Peyer's patch (tissue), 4 donors: ENCODE measurements around the gene SLC24A4. TPM values are rescaled to one million over a fixed set of nuclear protein-coding genes. Genes with fewer than 3 reads are reported as not detected.

Experiments used
- DNase-seq, 3 donors: peaks; one replicate each; pipeline ENCODE4 v3.0.0-alpha.2; 2017 to 2019
- H3K27ac ChIP-seq, 4 donors: fragments of 200-600 bp; sonication (generic); one replicate each; pipeline ENCODE4 v1.5.1; 2016 to 2019
- H3K27me3 ChIP-seq, 2 donors: fragments of 200-600 bp; sonication (generic); one replicate each; pipeline ENCODE4 v1.5.1; 2019
- H3K36me3 ChIP-seq, 3 donors: fragments of 200-600 bp; sonication (generic); one replicate each; pipeline ENCODE4 v1.5.1; 2016 to 2019
- H3K4me1 ChIP-seq, 4 donors: fragments of 200-600 bp; sonication (generic); one replicate each; pipeline ENCODE4 v1.5.1; 2016 to 2019
- H3K4me3 ChIP-seq, 4 donors: fragments of 200-600 bp; sonication (generic); 1 replicate in 3 of 4; 2 replicates in 1 of 4; pipeline ENCODE4 v1.5.1; 2016 to 2019; ENCODE audit warnings: mild to moderate bottlenecking in 1 of 4
- H3K9me3 ChIP-seq, 4 donors: fragments of 200-600 bp; sonication (generic); one replicate each; pipeline ENCODE4 v1.5.1; 2016 to 2019; ENCODE audit warnings: mild to moderate bottlenecking in 1 of 4
- POLR2A ChIP-seq, 2 donors: fragments of 450-650 bp; IDR thresholded peaks; one replicate each; pipeline ENCODE4 v1.5.1; 2017; ENCODE audit warnings: antibody characterized with exemption in 2 of 2, mild to moderate bottlenecking in 2 of 2, moderate library complexity in 2 of 2
- total RNA-seq, 4 donors: library from RNA; depleted of rRNA; stranded (reverse); fragments of >200 nt; gene quantifications; one replicate each; pipeline ENCODE4 v1.1.0, GENCODE V29; 2016
- TF ChIP-seq, protein P1 (sequence below), 6 experiments: fragments of 450-650 bp in 4 of 6; fragments of 200-600 bp in 2 of 6; sonication (generic) in 1 of 6; IDR thresholded peaks; one replicate each; pipeline ENCODE4 v1.5.1; 2017 to 2019; ENCODE audit warnings: antibody characterized with exemption in 6 of 6, mild to moderate bottlenecking in 3 of 6, moderate library complexity in 1 of 6

Gene SLC24A4
- total RNA-seq, 4 donors from 2014 or later = 0.18 to 1.7 (median 0.54) TPM; not detected in 1

DNA sequence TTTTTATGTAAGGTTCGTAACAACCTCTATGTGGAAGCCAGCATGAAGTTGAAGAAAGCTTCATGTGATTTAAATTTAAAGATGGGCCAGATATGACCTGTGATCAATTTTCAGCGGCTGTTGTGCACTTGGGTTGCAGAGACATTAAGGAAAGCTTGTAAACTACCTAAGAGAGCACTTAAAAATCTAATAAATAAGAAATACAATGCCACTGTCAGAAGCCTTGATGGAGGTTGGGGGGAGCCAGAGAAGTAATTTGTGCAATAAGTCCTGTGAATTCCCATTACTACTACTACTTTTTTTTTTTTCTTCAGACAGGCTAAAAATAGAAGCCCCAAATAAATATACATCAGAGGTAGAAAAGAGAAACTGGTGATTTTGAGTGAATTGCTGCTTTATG, 30.3 kb upstream of the SLC24A4 start:
- Histone ChIP-seq H3K36me3 (no peaks in the 10 kb centered on the region), H3K27me3 (no peaks in the 10 kb centered on the region), H3K9me3 (no peaks in the 10 kb centered on the region), H3K27ac (no peak overlapping the region), H3K4me3 (no peak overlapping the region), H3K4me1 (no peaks in the 10 kb centered on the region)
- no peak for TF ChIP-seq POLR2A (IDR thresholded peaks at IDR 0.05)
- TF ChIP-seq, protein P1, sequence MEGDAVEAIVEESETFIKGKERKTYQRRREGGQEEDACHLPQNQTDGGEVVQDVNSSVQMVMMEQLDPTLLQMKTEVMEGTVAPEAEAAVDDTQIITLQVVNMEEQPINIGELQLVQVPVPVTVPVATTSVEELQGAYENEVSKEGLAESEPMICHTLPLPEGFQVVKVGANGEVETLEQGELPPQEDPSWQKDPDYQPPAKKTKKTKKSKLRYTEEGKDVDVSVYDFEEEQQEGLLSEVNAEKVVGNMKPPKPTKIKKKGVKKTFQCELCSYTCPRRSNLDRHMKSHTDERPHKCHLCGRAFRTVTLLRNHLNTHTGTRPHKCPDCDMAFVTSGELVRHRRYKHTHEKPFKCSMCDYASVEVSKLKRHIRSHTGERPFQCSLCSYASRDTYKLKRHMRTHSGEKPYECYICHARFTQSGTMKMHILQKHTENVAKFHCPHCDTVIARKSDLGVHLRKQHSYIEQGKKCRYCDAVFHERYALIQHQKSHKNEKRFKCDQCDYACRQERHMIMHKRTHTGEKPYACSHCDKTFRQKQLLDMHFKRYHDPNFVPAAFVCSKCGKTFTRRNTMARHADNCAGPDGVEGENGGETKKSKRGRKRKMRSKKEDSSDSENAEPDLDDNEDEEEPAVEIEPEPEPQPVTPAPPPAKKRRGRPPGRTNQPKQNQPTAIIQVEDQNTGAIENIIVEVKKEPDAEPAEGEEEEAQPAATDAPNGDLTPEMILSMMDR (IDR thresholded peaks at IDR 0.05) = no peak
- DNase-seq = no peak

DNA sequence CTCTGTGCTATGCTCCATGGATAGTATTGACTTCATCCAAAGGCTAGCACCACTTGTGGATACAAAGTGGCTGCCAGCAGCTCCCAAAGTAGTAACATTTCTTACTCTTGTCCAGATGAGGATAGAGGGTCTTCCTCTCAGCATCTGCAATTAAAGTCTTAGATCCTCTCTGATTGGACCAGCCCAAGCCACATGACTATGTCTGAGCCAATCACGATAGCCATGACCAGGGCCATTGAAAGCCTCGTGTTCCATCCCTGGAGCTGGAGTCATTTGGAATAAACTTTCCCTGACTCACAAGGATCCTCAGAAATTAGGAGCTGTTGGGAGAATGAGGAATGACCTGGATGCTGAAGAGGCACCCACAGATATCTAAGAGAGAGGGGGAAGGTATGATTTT, 28.5 kb upstream of the SLC24A4 start:
- Histone ChIP-seq H3K27me3 (no peaks in the 10 kb centered on the region), H3K36me3 (no peaks in the 10 kb centered on the region), H3K4me3 (no peak overlapping the region), H3K27ac (no peak overlapping the region), H3K4me1 (no peaks in the 10 kb centered on the region), H3K9me3 (no peaks in the 10 kb centered on the region)
- no peak for DNase-seq
- TF ChIP-seq, protein P1 (IDR thresholded peaks at IDR 0.05) = no peak
- TF ChIP-seq POLR2A (IDR thresholded peaks at IDR 0.05) = no peak

DNA sequence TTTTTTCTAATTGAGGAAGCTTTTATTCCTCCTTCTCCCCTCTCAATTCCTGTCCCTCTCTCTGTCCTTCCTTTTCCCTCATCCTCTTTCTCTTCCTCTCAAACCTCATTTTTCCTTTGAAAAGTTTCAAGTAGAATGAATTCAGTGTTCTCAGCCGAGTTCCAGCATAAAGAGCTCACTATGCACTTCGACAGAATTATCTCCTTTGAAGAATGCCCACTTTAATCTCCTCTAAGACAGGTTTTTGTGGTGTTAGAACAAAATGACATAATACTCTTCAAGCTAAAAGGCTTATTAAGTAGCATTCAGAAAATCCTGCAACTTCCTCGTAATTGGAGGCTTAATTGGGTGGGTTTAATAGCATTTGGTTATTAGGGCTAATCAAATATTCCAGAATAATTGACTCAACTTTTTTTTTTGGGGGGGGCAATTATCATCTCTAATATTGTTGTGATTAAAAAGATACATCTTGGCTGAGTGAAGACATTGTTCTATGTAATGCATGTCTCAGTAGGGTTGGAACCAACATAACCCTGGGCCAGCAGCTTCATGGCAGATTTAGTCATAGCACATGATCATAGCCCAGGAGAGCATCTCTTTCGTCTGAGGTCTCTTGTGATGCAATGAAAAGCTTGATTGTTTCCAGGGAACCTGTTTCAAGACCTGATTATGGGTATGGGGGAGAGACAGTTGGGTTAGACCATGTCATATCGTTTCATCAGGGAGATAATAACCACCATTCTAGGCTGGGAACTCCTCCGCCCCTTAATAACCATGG, 25.0 kb upstream of the SLC24A4 start:
- no peak for TF ChIP-seq POLR2A (IDR thresholded peaks at IDR 0.05)
- TF ChIP-seq, protein P1 (IDR thresholded peaks at IDR 0.05) = no peak
- H3K27ac ChIP-seq = no peak overlapping the region
- H3K4me3 ChIP-seq = no peak overlapping the region
- DNase-seq = no peak
- no peaks in the 10 kb centered on the region for H3K27me3 ChIP-seq
- no peaks in the 10 kb centered on the region for H3K9me3 ChIP-seq
- H3K4me1 ChIP-seq = no peaks in the 10 kb centered on the region
- H3K36me3 ChIP-seq = no peaks in the 10 kb centered on the region

DNA sequence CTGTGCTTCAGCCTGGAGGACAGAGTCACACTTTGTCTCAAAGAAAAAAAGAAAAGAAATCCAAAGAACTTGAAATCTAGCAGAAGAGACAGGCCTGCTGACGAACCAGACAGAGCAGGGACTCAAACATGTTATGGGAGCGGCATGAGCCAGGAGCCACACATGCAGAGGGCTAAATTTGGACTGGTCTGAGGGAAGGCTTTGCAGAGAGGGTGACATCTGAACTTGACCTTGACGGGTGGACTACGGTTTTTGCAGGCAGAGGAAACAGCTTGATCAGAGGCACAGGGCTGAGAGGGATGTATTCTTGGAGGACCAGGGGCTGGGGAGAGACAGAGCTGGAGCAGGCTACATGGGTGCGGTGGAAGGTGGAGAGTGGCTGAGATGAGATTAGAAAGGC, 20.5 kb upstream of the SLC24A4 start:
- Histone ChIP-seq H3K4me3 (no peak overlapping the region), H3K27me3 (no peaks in the 10 kb centered on the region), H3K36me3 (no peaks in the 10 kb centered on the region), H3K4me1 (no peaks in the 10 kb centered on the region), H3K9me3 (no peaks in the 10 kb centered on the region), H3K27ac (no peak overlapping the region)
- TF ChIP-seq POLR2A (IDR thresholded peaks at IDR 0.05) = no peak
- TF ChIP-seq, protein P1 (IDR thresholded peaks at IDR 0.05) = no peak
- DNase-seq = no peak

DNA sequence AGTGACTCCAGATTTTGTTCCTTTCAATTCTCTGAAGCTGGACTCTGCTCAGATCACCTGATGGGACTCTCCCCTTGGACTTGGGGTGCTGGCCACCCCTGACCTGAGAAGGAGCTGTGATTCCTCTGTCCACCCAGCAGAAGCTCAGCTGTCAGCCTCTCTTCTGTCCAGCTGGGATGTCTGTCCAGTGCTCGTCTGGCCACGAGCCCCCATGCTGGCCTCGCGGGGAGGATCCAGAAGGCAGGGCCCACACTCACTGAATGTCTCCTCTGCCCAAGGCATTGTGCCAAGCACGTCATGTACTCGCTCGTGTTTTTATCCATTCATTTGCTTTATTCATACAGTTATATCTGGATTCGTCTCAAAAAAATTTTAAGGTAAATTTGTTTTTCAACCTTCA, 14.2 kb upstream of the SLC24A4 start:
- no peak overlapping the region for H3K4me3 ChIP-seq
- TF ChIP-seq, protein P1 (IDR thresholded peaks at IDR 0.05) = no peak
- no peak for TF ChIP-seq POLR2A (IDR thresholded peaks at IDR 0.05)

More for the DNA sequence above, 14.2 kb upstream of the SLC24A4 start:
- no peaks in the 10 kb centered on the region for H3K36me3 ChIP-seq
- H3K4me1 ChIP-seq = no peaks in the 10 kb centered on the region
- no peaks in the 10 kb centered on the region for H3K9me3 ChIP-seq
- H3K27ac ChIP-seq = no peak overlapping the region
- DNase-seq = no peak
- H3K27me3 ChIP-seq = no peaks in the 10 kb centered on the region
